ENCODE results near the gene ZNF737.
A peak's percentile ranks its signal among the peaks of the same experiment; 100 is the strongest.
"Not testable (repeated sequence)": the region's sequence is repeated elsewhere in the genome, so short reads cannot be mapped to it uniquely, and the experiment has no call there.

The ZNF737 gene

DNA sequence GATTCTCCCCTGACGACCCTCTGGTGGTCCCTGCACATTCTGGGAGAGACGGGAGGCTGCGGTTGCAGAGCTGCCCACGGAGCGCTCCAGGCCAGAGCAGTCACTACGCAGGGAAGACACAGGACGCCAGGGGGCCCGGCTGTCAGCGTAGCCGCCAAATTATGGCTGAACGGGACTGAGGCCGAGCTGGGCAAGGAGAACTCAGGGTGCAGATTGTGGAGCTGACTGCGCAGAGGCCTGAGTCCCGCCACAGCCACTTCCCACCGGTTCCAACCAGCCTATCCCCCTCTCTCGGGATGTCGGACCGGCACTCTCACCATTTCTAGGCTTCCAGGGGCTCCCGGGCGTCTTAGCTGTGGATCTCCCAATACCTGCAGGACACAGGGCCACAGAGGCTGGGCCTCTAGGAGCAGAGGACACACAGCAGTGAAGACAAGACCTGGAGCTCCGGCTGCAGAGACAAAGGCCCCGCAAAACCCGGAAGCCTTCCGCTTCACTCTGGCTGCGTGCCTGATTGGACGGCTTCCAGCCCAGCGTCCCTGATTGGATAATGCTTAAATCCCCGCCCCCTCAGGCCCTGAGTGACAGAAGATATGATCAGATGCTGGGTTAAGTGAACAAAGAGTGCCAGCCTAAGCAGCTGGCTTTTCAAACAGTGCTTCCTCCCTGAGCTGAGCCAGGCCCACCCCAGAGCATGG lies at the start of gene ZNF737:
Gene ZNF737, minus strand, starts transcription at position 461 of the 698 bp plus-strand sequence. Its CDS starts 141 bp downstream, at position 320.
- peak; percentile 68 to 97 (median 91) for DNase-seq

DNA sequence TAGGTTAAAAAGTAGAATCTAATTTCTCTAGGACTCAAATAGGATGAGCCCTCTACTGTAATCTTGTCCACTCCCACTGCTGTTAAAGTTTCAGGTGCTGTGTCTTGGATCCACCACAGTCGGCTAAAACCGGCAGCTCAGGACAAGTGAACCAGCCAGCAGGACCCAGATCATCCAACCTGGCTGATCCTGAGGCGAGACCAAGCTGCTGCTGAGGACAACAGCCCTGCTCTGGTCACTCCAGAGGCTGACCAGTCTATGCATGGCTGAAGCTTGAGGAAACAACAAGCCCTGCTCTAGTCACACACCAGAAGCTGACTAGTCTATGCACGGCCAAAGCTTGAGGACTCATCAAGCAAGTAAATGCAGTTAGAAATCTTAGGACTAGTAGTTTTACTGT lies 49.4 kb upstream of the ZNF737 start:
- DNase-seq = not testable (repeated sequence)

DNA sequence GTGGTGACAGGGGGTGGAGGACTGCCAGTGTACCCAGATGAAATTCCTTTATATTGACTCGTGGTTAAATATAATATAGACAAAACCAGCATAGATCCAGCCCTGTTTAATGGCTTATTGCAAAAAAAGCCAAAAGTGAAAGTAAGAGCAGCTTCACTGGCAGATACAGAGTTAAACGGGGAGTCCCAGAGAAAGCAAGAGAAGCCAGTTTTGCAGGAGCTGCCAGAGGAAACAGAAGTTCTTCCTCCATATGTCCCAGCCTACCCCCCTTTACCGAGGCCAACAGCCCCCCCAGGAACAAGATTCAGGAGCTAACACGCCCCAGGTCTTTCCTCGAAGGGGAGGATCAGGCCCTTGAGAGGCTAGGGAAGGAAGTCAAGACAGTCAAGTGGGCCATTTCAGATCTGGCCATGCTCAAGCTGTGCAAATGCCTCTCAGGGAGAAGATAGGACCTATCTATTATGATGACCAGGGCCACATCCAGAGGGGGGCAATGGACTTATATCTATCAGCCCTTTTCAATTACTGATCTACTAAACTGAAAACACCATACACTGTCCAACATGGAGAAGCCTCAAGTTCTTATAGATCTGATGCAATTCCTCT lies 47.2 kb upstream of the ZNF737 start:
- DNase-seq = no peak

DNA sequence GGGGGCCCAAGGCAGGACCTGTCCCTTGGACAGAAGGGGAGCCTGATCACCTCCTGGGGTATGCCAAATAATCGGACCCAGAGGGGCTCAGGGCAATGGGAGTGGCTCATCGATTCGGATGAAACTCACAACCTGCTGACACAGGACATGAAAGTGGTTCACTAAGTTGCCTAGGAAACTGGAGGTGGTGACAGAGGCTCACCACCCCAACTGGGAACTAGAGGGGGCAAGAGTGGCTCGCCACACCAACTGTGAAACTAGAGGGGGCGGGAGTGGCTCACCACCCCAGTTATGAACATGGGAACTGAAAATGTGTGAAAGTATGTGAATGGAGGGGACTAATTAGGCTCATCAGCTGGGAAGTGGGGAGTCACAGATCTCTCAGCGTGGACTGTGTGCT lies 46.3 kb upstream of the ZNF737 start:
- no peak for DNase-seq

DNA sequence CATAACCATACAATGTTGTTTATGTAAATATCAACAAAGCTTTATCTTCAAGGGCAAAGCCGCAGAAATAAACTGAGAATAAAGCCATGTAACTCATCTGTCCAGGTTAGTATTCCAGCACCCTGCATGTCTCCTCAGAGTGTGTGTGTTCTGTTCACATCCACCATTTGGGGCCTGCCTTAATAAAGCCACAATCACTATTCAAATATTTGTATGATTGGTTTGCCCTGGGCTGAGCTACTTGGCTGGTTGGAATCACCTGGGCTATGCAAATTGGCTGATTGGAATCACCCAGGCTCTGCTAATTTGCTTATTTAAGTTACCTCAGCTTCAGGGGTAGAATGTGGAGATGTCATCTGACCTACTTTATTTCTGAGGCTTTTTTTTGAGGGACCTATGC lies 42.4 kb upstream of the ZNF737 start:
- DNase-seq = no peak

DNA sequence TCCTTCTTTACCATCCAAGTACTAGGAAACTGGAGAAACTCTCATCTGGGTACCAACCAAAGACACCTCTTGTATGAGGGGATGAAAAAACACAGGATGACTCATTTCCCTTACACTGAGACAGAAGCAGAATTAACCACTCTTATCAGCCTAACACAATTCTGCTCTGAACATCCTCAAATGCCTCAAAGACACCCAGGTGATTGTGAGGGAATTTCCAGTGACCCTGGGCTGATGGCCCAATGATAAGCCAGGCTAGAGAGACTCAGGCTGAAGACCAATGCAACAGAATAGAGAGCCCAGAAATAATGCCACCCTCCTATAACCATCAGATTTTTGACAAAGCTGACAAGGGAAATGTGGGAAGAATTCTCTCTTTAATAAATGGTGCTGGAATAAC lies 7.0 kb downstream of the ZNF737 start:
- DNase-seq = no peak

DNA sequence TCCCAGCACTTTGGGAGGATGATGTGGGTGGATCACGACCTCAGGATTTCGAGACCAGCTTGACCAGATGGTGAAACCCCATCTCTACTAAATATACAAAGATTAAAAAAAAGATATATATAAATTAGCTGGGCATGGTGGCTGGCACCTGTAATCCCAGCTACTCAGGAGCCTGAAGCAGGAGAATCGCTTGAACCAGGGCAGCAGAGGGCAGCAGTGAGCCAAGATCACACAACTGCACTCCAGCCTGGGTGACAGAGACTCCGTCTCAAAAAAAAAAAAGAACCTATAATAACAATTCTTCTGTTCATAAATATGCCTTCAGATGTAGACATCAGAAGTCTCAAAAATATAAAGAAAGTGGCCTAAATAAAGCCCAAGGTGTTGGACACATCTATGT lies 7.6 kb downstream of the ZNF737 start:
- peak in 14 of 51 donors; percentile 1 to 38 (median 6) for DNase-seq

DNA sequence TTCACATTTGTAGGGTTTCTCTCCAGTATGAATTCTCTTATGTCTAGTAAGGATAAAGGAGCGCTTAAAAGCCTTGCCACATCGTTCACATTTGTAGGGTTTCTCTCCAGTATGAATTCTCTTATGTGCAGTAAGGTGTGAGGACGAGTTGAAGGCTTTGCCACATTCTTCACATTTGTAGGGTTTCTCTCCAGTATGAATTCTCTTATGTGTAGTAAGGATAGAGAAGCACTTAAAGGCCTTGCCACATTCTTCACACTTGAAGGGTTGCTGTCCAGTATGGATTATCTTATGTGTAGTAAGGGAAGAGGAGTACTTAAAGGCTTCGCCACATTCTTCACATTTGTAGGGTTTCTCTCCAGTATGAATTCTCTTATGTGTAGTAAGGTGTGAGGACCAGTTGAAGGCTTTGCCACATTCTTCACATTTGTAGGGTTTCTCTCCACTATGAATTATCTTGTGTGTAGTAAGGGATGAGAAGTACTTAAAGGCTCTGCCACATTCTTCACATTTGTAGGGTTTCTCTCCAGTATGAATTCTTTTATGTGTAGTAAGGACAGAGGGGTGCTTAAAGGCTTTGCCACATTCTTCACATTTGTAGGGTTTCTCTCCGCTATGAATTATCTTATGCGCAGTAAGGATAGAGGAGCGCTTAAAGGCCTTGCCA lies 20.8 kb downstream of the ZNF737 start:
- DNase-seq = not testable (repeated sequence)

DNA sequence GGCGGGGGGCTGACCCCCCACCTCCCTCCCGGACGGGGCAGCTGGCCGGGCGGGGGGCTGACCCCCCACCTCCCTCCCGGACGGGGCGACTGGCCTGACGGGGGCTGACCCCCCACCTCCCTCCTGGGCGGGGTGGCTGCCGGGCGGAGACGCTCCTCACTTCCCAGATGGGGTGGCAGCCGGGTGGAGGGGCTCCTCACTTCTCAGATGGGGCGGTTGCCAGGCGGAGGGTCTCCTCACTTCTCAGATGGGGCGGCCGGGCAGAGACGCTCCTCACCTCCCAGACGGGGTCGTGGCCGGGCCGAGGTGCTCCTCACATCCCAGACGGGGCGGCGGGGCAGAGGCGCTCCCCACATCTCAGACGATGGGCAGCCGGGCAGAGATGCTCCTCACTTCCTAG lies 35.3 kb downstream of the ZNF737 start:
- DNase-seq = not testable (repeated sequence)

DNA sequence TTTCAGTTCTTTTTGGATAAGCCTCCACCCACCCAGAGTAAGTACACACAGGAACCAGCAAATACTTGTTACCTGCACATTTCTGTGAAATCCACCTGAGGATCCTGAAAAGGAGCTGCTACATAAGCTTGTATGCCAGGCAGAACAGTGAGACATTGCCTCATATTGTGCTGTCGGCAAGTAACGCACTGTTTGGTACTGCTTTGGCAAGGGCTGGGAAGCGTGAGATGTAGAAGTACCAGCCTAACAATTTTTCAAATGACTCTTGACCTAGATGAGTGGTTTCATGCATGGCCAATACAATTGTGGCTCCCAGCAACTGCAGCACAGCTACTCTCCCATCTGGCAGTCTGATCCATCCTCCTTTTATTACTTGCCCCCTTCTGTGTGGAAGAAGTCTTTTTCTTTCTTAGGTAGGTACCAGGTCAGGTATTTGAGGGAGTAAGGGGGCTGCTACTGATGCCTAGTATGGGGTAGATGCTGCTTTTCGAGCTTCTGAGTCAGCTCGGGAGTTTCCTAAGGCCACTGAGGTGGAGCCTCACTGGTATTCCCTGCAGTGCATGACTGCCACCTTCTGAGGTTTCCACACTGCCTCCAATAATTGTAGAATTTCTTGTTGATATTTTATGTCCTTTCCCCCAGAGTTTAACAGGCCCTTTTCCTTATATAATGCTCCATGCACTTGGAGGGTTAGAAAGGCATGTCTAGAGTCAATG lies 52.2 kb downstream of the ZNF737 start:
- DNase-seq = peak in 9 of 51 donors; percentile 1 to 20 (median 3)

DNA sequence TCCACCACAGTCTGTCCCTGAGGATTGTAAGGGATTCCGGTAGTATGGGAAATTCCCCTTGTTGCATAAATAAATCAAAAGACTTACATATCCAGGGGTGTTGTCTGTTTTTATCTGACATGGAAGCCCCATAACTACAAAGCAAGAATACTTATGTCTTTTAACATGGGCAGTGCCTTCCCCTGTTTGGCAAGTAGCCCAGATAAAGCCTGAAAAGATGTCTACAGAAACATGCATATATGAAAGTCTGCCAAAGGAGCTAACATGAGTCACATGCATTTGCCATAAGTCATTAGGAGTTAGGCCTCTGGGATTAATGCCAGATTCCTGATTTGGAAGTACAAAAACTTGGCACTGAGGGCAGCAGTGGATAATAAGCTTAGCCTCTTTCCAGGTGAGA lies 62.1 kb downstream of the ZNF737 start:
- peak in 1 of 51 donors; percentile 6 for DNase-seq
